ENCODE data around the gene SEC22A.
A peak's percentile ranks its signal among the peaks of the same experiment; 100 is the strongest.

The SEC22A gene

GRCh38 chr3:123305192-123305591 lies 103.4 kb downstream of the SEC22A start:
- Histone ChIP-seq H3K9ac (ENCODE audit: low read depth, low read length) (no peak overlapping the region), H3K36me3 (ENCODE audit: control insufficient read depth, insufficient read depth, low read length) (0 out of 2 replicates have a peak, but pooled peaks cover 4% of the 10 kb centered on the region), H3K27ac (ENCODE audit: low read depth, low read length) (no peak overlapping the region), H3K9me3 (ENCODE audit: control insufficient read depth, insufficient read depth, low read length) (no peaks in the 10 kb centered on the region), H3K4me3 (ENCODE audit: low read depth, low read length) (no peak overlapping the region), H3K4me1 (ENCODE audit: control insufficient read depth, insufficient read depth, low read length) (no peaks in the 10 kb centered on the region; the same call in 1 of the 2 replicates), H3K27me3 (ENCODE audit: control insufficient read depth, insufficient read depth, low read length) (no peaks in the 10 kb centered on the region)

GRCh38 chr3:123307064-123307463 lies 105.3 kb downstream of the SEC22A start:
- H3K27me3 ChIP-seq (ENCODE audit: control insufficient read depth, insufficient read depth, low read length): no peaks in the 10 kb centered on the region
- 0 out of 2 replicates have a peak, but pooled peaks cover 4% of the 10 kb centered on the region for H3K36me3 ChIP-seq (ENCODE audit: control insufficient read depth, insufficient read depth, low read length)
- no peak overlapping the region for H3K9ac ChIP-seq (ENCODE audit: low read depth, low read length)
- H3K9me3 ChIP-seq (ENCODE audit: control insufficient read depth, insufficient read depth, low read length): no peaks in the 10 kb centered on the region
- H3K4me3 ChIP-seq (ENCODE audit: low read depth, low read length): no peak overlapping the region
- peaks cover 12% of the 10 kb centered on the region for H3K4me1 ChIP-seq (ENCODE audit: control insufficient read depth, insufficient read depth, low read length)
- no peak overlapping the region for H3K27ac ChIP-seq (ENCODE audit: low read depth, low read length)

GRCh38 chr3:123310186-123310585 lies 108.4 kb downstream of the SEC22A start:
- no peak overlapping the region for H3K9ac ChIP-seq (ENCODE audit: low read depth, low read length)
- H3K36me3 ChIP-seq (ENCODE audit: control insufficient read depth, insufficient read depth, low read length): no peaks in the 10 kb centered on the region
- no peaks in the 10 kb centered on the region for H3K9me3 ChIP-seq (ENCODE audit: control insufficient read depth, insufficient read depth, low read length)
- no peak overlapping the region for H3K27ac ChIP-seq (ENCODE audit: low read depth, low read length)
- no peaks in the 10 kb centered on the region for H3K27me3 ChIP-seq (ENCODE audit: control insufficient read depth, insufficient read depth, low read length)
- peaks cover 36% of the 10 kb centered on the region for H3K4me1 ChIP-seq (ENCODE audit: control insufficient read depth, insufficient read depth, low read length)
- H3K4me3 ChIP-seq (ENCODE audit: low read depth, low read length): no peak overlapping the region

- Histone ChIP-seq H3K27ac (ENCODE audit: low read depth, low read length) (no peak overlapping the region), H3K9me3 (ENCODE audit: control insufficient read depth, insufficient read depth, low read length) (no peaks in the 10 kb centered on the region), H3K4me3 (ENCODE audit: low read depth, low read length) (no peak overlapping the region), H3K27me3 (ENCODE audit: control insufficient read depth, insufficient read depth, low read length) (no peaks in the 10 kb centered on the region), H3K36me3 (ENCODE audit: control insufficient read depth, insufficient read depth, low read length) (no peaks in the 10 kb centered on the region), H3K4me1 (ENCODE audit: control insufficient read depth, insufficient read depth, low read length) (peaks cover 42% of the 10 kb centered on the region), H3K9ac (ENCODE audit: low read depth, low read length) (no peak overlapping the region)
These were observed 109.0 kb downstream of the SEC22A start for GRCh38 chr3:123310741-123311140.

GRCh38 chr3:123311201-123311600 lies 109.5 kb downstream of the SEC22A start:
- Histone ChIP-seq H3K36me3 (ENCODE audit: control insufficient read depth, insufficient read depth, low read length) (no peaks in the 10 kb centered on the region), H3K9me3 (ENCODE audit: control insufficient read depth, insufficient read depth, low read length) (no peaks in the 10 kb centered on the region), H3K4me1 (ENCODE audit: control insufficient read depth, insufficient read depth, low read length) (peaks cover 46% of the 10 kb centered on the region), H3K27ac (ENCODE audit: low read depth, low read length) (no peak overlapping the region), H3K4me3 (ENCODE audit: low read depth, low read length) (no peak overlapping the region), H3K27me3 (ENCODE audit: control insufficient read depth, insufficient read depth, low read length) (no peaks in the 10 kb centered on the region), H3K9ac (ENCODE audit: low read depth, low read length) (no peak overlapping the region)

GRCh38 chr3:123312331-123313265 lies 110.9 kb downstream of the SEC22A start:
- no peak overlapping the region for H3K4me3 ChIP-seq (ENCODE audit: low read depth, low read length)
- no peaks in the 10 kb centered on the region for H3K27me3 ChIP-seq (ENCODE audit: control insufficient read depth, insufficient read depth, low read length)
- no peaks in the 10 kb centered on the region for H3K9me3 ChIP-seq (ENCODE audit: control insufficient read depth, insufficient read depth, low read length)
- H3K36me3 ChIP-seq (ENCODE audit: control insufficient read depth, insufficient read depth, low read length): no peaks in the 10 kb centered on the region
- peaks cover 51% of the 10 kb centered on the region for H3K4me1 ChIP-seq (ENCODE audit: control insufficient read depth, insufficient read depth, low read length)
- no peak overlapping the region for H3K9ac ChIP-seq (ENCODE audit: low read depth, low read length)
- no peak overlapping the region for H3K27ac ChIP-seq (ENCODE audit: low read depth, low read length)

GRCh38 chr3:123313889-123314288 lies 112.1 kb downstream of the SEC22A start:
- no peaks in the 10 kb centered on the region for H3K9me3 ChIP-seq (ENCODE audit: control insufficient read depth, insufficient read depth, low read length)
- H3K27me3 ChIP-seq (ENCODE audit: control insufficient read depth, insufficient read depth, low read length): no peaks in the 10 kb centered on the region
- peak overlapping the region; percentile 87 for H3K27ac ChIP-seq (ENCODE audit: low read depth, low read length)
- H3K4me3 ChIP-seq (ENCODE audit: low read depth, low read length): peak overlapping the region; percentile 39; the same call in 1 of the 2 replicates
- H3K36me3 ChIP-seq (ENCODE audit: control insufficient read depth, insufficient read depth, low read length): no peaks in the 10 kb centered on the region
- peaks cover 51% of the 10 kb centered on the region for H3K4me1 ChIP-seq (ENCODE audit: control insufficient read depth, insufficient read depth, low read length)
- 0 out of 2 replicates have a peak overlapping the region, but pooled peaks have one; percentile 2 for H3K9ac ChIP-seq (ENCODE audit: low read depth, low read length)

- H3K4me1 ChIP-seq (ENCODE audit: control insufficient read depth, insufficient read depth, low read length): peaks cover 54% of the 10 kb centered on the region
- no peaks in the 10 kb centered on the region for H3K36me3 ChIP-seq (ENCODE audit: control insufficient read depth, insufficient read depth, low read length)
- no peaks in the 10 kb centered on the region for H3K9me3 ChIP-seq (ENCODE audit: control insufficient read depth, insufficient read depth, low read length)
- H3K27ac ChIP-seq (ENCODE audit: low read depth, low read length): peak overlapping the region; percentile 87
- H3K9ac ChIP-seq (ENCODE audit: low read depth, low read length): peak overlapping the region; percentile 30
- H3K4me3 ChIP-seq (ENCODE audit: low read depth, low read length): peak overlapping the region; percentile 39
- H3K27me3 ChIP-seq (ENCODE audit: control insufficient read depth, insufficient read depth, low read length): no peaks in the 10 kb centered on the region
These were observed 112.9 kb downstream of the SEC22A start for GRCh38 chr3:123314359-123315270.

GRCh38 chr3:123315271-123315595 lies 113.5 kb downstream of the SEC22A start:
- H3K27me3 ChIP-seq (ENCODE audit: control insufficient read depth, insufficient read depth, low read length): no peaks in the 10 kb centered on the region
- H3K9ac ChIP-seq (ENCODE audit: low read depth, low read length): peak overlapping the region; percentile 41
- no peaks in the 10 kb centered on the region for H3K9me3 ChIP-seq (ENCODE audit: control insufficient read depth, insufficient read depth, low read length)
- H3K36me3 ChIP-seq (ENCODE audit: control insufficient read depth, insufficient read depth, low read length): no peaks in the 10 kb centered on the region
- H3K27ac ChIP-seq (ENCODE audit: low read depth, low read length): peak overlapping the region; percentile 87
- H3K4me3 ChIP-seq (ENCODE audit: low read depth, low read length): no peak overlapping the region; the same call in 1 of the 2 replicates
- H3K4me1 ChIP-seq (ENCODE audit: control insufficient read depth, insufficient read depth, low read length): peaks cover 60% of the 10 kb centered on the region

- no peak overlapping the region for H3K27ac ChIP-seq (ENCODE audit: low read depth, low read length)
- H3K27me3 ChIP-seq (ENCODE audit: control insufficient read depth, insufficient read depth, low read length): no peaks in the 10 kb centered on the region
- no peak overlapping the region for H3K4me3 ChIP-seq (ENCODE audit: low read depth, low read length)
- H3K9ac ChIP-seq (ENCODE audit: low read depth, low read length): no peak overlapping the region
- peaks cover 52% of the 10 kb centered on the region for H3K4me1 ChIP-seq (ENCODE audit: control insufficient read depth, insufficient read depth, low read length)
- H3K9me3 ChIP-seq (ENCODE audit: control insufficient read depth, insufficient read depth, low read length): no peaks in the 10 kb centered on the region
- H3K36me3 ChIP-seq (ENCODE audit: control insufficient read depth, insufficient read depth, low read length): no peaks in the 10 kb centered on the region
These were observed 116.0 kb downstream of the SEC22A start for GRCh38 chr3:123317716-123318115.
